IMR-90 (cell line): ENCODE data around the gene APOB. TPM values are rescaled to one million over a fixed set of nuclear protein-coding genes. Genes with fewer than 3 reads are reported as not detected.

Experiments used
- ATAC-seq: fragments of 200-7000 bp; cut with Tn5 transposase; 2 replicates; pipeline ENCODE4 v1.9.1; 2020; ENCODE audit warnings: low read depth, mild to moderate bottlenecking, moderate library complexity
- BruUV-seq: library from RNA; stranded (reverse); fragments of 400-500 nt; replicated peaks from 2 replicates; lab custom pipeline; 2021; lab: Mats Ljungman, UMichigan
- CTCF ChIA-PET: fragments of 300-600 bp; formaldehyde crosslinking; extraction: SDS; loops from one replicate; lab custom pipeline; 2021; ENCODE audit warnings: antibody characterized with exemption; lab: Yijun Ruan, JAX
- POLR2A ChIA-PET: fragments of 300-600 bp; sonication (Branson Sonifier 250); formaldehyde crosslinking; loops from one replicate; lab custom pipeline; 2022; ENCODE audit warnings: antibody characterized with exemption; ENCODE audit not compliant: unreplicated experiment; lab: Charles Lee
- DNase-seq: peaks from one replicate; pipeline ENCODE4 v3.0.0; 2013
- H2AFZ ChIP-seq: replicated peaks from 2 replicates; pipeline ENCODE3; 2013; ENCODE audit warnings: low read length, mild to moderate bottlenecking; ENCODE audit not compliant: poor library complexity
- H2AK5ac ChIP-seq: 2 replicates; pipeline ENCODE4 v1.6.1; 2013; ENCODE audit warnings: low read depth, low read length, inconsistent platforms
- H2AK9ac ChIP-seq: replicated peaks from 2 replicates; pipeline ENCODE3; 2013; ENCODE audit warnings: mild to moderate bottlenecking, low read depth, low read length, moderate library complexity; ENCODE audit not compliant: poor library complexity
- H2BK120ac ChIP-seq: 2 replicates; pipeline ENCODE4 v1.6.1; 2013; ENCODE audit warnings: low read depth, low read length, inconsistent platforms
- H2BK15ac ChIP-seq: 3 replicates; pipeline ENCODE4 v1.6.1; 2013; ENCODE audit warnings: low read depth, low read length, inconsistent platforms
- H2BK20ac ChIP-seq: 2 replicates; pipeline ENCODE4 v1.6.1; 2013; ENCODE audit warnings: low read depth, mild to moderate bottlenecking, inconsistent platforms, low read length, moderate library complexity
- H2BK5ac ChIP-seq: 2 replicates; pipeline ENCODE4 v1.6.1; 2013; ENCODE audit warnings: mild to moderate bottlenecking, low read depth, low read length, inconsistent platforms; ENCODE audit not compliant: poor library complexity, severe bottlenecking
- H3K14ac ChIP-seq: replicated peaks from 2 replicates; pipeline ENCODE4 v1.6.1; 2013; ENCODE audit warnings: low read depth, low read length, inconsistent platforms
- H3K18ac ChIP-seq: 2 replicates; pipeline ENCODE4 v1.6.1; 2013; ENCODE audit warnings: low read depth, low read length, control low read depth
- H3K23ac ChIP-seq: 2 replicates; pipeline ENCODE4 v1.6.1; 2013; ENCODE audit warnings: low read depth, low read length, inconsistent platforms
- H3K27ac ChIP-seq: 2 replicates; pipeline ENCODE4 v1.5.1; 2013; ENCODE audit warnings: mild to moderate bottlenecking, control low read depth, low read length; ENCODE audit not compliant: insufficient read depth
- H3K27me3 ChIP-seq: 2 replicates; pipeline ENCODE4 v1.6.1; 2013; ENCODE audit warnings: low read length; ENCODE audit not compliant: control insufficient read depth, insufficient read depth
- H3K36me3 ChIP-seq: 2 replicates; pipeline ENCODE4 v1.6.1; 2013; ENCODE audit warnings: low read length, mixed read lengths; ENCODE audit not compliant: control insufficient read depth, insufficient read depth
- H3K4ac ChIP-seq: 2 replicates; pipeline ENCODE4 v1.6.1; 2013; ENCODE audit warnings: low read depth, low read length, inconsistent platforms
- H3K4me1 ChIP-seq: 2 replicates; pipeline ENCODE4 v1.6.1; 2013; ENCODE audit warnings: low read length, mixed read lengths; ENCODE audit not compliant: control insufficient read depth, insufficient read depth
- H3K4me2 ChIP-seq: 2 replicates; pipeline ENCODE4 v1.6.1; 2013; ENCODE audit warnings: low read depth, mild to moderate bottlenecking, control low read depth, low read length, moderate library complexity
- H3K4me3 ChIP-seq: 2 replicates; pipeline ENCODE4 v1.5.1; 2013; ENCODE audit warnings: low read depth, mild to moderate bottlenecking, control low read depth, low read length, moderate library complexity; ENCODE audit not compliant: insufficient read depth
- H3K56ac ChIP-seq: 2 replicates; pipeline ENCODE4 v1.6.1; 2013; ENCODE audit warnings: low read length, inconsistent platforms; ENCODE audit not compliant: insufficient read depth; ENCODE audit errors: extremely low read depth
- H3K79me1 ChIP-seq, 2 experiments: 2 replicates each; pipeline ENCODE4 v1.6.1; 2013; ENCODE audit warnings: low read length in 2 of 2, inconsistent platforms in 1 of 2, low read depth in 1 of 2
- H3K9ac ChIP-seq: 2 replicates; pipeline ENCODE4 v1.6.1; 2013; ENCODE audit warnings: low read depth, low read length, control low read depth
- H3K9me1 ChIP-seq: 2 replicates; pipeline ENCODE4 v1.6.1; 2013; ENCODE audit warnings: low read length, inconsistent platforms; ENCODE audit not compliant: insufficient read depth
- H3K9me3 ChIP-seq: 2 replicates; pipeline ENCODE4 v1.6.1; 2013; ENCODE audit warnings: low read length; ENCODE audit not compliant: control insufficient read depth, insufficient read depth
- H4K20me1 ChIP-seq: 2 replicates; pipeline ENCODE4 v1.6.1; 2013; ENCODE audit warnings: low read length, inconsistent platforms; ENCODE audit not compliant: insufficient read depth
- H4K5ac ChIP-seq: 2 replicates; pipeline ENCODE4 v1.6.1; 2013; ENCODE audit warnings: mild to moderate bottlenecking, low read depth, low read length, control low read depth
- H4K8ac ChIP-seq, 2 experiments: 2 replicates each; pipeline ENCODE4 v1.6.1; 2013; ENCODE audit warnings: low read depth in 2 of 2, low read length in 2 of 2, control low read depth in 1 of 2, inconsistent platforms in 1 of 2
- H4K91ac ChIP-seq: 2 replicates; pipeline ENCODE4 v1.6.1; 2013; ENCODE audit warnings: low read depth, low read length, inconsistent platforms; ENCODE audit not compliant: insufficient read depth
- BHLHE40 ChIP-seq: fragments of 150-350 bp; IDR thresholded peaks from 2 replicates; pipeline ENCODE4 v1.6.1; 2016; ENCODE audit warnings: mild to moderate bottlenecking, low read depth, low read length
- CEBPB ChIP-seq: IDR thresholded peaks from 2 replicates; pipeline ENCODE4 v1.6.1; 2012; ENCODE audit warnings: low read depth, low read length, improper control_type of control experiment
- CHD1 ChIP-seq: IDR thresholded peaks from 2 replicates; pipeline ENCODE4 v1.6.1; 2012; ENCODE audit warnings: low read depth, low read length, improper control_type of control experiment
- FOS ChIP-seq: fragments of 150-350 bp; IDR thresholded peaks from 2 replicates; pipeline ENCODE4 v1.6.1; 2016; ENCODE audit warnings: low read depth, low read length
- MAFK ChIP-seq: IDR thresholded peaks from 2 replicates; pipeline ENCODE4 v1.6.1; 2012; ENCODE audit warnings: low read depth, low read length, improper control_type of control experiment
- MAZ ChIP-seq: IDR thresholded peaks from 2 replicates; pipeline ENCODE4 v1.6.1; 2012; ENCODE audit warnings: low read depth, mild to moderate bottlenecking, low read length, improper control_type of control experiment, moderate library complexity, borderline replicate concordance
- MXI1 ChIP-seq: IDR thresholded peaks from 2 replicates; pipeline ENCODE4 v1.6.1; 2012; ENCODE audit warnings: low read depth, mild to moderate bottlenecking, low read length, moderate library complexity, borderline replicate concordance
- NFE2L2 ChIP-seq: fragments of 150-350 bp; IDR thresholded peaks from 2 replicates; pipeline ENCODE4 v1.6.1; 2016; ENCODE audit warnings: low read depth, mild to moderate bottlenecking, low read length
- RCOR1 ChIP-seq: IDR thresholded peaks from 2 replicates; pipeline ENCODE4 v1.6.1; 2012; ENCODE audit warnings: mild to moderate bottlenecking, low read length, improper control_type of control experiment; ENCODE audit not compliant: insufficient replicate concordance
- RFX5 ChIP-seq: IDR thresholded peaks from 2 replicates; pipeline ENCODE4 v1.8.0; 2012; ENCODE audit warnings: low read depth, mild to moderate bottlenecking, low read length, moderate library complexity
- WGBS, 2 experiments: methylation state at CpG; one replicate each; pipeline versions ENCODE4 v1.1.5 to v1.1.7; 2013; ENCODE audit warnings: missing lambda C conversion rate in 2 of 2; ENCODE audit not compliant: insufficient read length in 1 of 2; ENCODE audit errors: extremely low coverage in 2 of 2; 5-methylcytosine and 5-hydroxymethylcytosine counted together
- dilution Hi-C: fragments of 300-500 bp; cut with HindIII; formaldehyde crosslinking; loops from one replicate; pipeline ENCODE4 v1.14.3; 2018; ENCODE audit warnings: low sequenced_read_pairs; ENCODE audit not compliant: unreplicated experiment
- in situ Hi-C: fragments of 300-500 bp; cut with MboI; formaldehyde crosslinking; loops from 3 replicates; pipeline ENCODE4 v1.14.3; 2019; ENCODE audit warnings: low sequenced_read_pairs, inconsistent platforms, mixed read lengths
- intact Hi-C: fragments of 100-400 bp; cut with micrococcal nuclease; formaldehyde crosslinking; loops from 2 replicates; pipeline ENCODE4 v1.10.0; 2022
- polyA plus RNA-seq, 3 experiments: library from polyadenylated mRNA; depleted of rRNA; stranded (reverse); fragments of >200 nt; gene quantifications; 2 replicates each; pipeline ENCODE4 v1.2.3, GENCODE V29; 2012; ENCODE audit warnings: low replicate concordance in 1 of 3
- total RNA-seq: library from RNA; depleted of rRNA; stranded (reverse); fragments of >200 nt; gene quantifications from 2 replicates; pipeline ENCODE4 v1.2.3, GENCODE V29; 2012
- TF ChIP-seq, protein P1 (sequence below): fragments of 150-350 bp; IDR thresholded peaks from 2 replicates; pipeline ENCODE4 v1.6.1; 2016; ENCODE audit warnings: low read depth, mild to moderate bottlenecking, low read length, moderate library complexity, borderline replicate concordance
- TF ChIP-seq, protein P2 (sequence below): fragments of 150-350 bp; IDR thresholded peaks from 2 replicates; pipeline ENCODE4 v1.6.1; 2017; ENCODE audit warnings: mild to moderate bottlenecking, antibody characterized with exemption, low read length, low read depth
- TF ChIP-seq, protein P3 (sequence below): conservative IDR thresholded peaks from 2 replicates; pipeline ENCODE4 v1.5.1; 2012; ENCODE audit warnings: mild to moderate bottlenecking, low read depth, low read length, improper control_type of control experiment

APOB gene
- total and polyA plus RNA-seq, 2 of the 4 experiments (the other 2 are of a cell fraction), result under 0.01 TPM; not detected in 1

DNA sequence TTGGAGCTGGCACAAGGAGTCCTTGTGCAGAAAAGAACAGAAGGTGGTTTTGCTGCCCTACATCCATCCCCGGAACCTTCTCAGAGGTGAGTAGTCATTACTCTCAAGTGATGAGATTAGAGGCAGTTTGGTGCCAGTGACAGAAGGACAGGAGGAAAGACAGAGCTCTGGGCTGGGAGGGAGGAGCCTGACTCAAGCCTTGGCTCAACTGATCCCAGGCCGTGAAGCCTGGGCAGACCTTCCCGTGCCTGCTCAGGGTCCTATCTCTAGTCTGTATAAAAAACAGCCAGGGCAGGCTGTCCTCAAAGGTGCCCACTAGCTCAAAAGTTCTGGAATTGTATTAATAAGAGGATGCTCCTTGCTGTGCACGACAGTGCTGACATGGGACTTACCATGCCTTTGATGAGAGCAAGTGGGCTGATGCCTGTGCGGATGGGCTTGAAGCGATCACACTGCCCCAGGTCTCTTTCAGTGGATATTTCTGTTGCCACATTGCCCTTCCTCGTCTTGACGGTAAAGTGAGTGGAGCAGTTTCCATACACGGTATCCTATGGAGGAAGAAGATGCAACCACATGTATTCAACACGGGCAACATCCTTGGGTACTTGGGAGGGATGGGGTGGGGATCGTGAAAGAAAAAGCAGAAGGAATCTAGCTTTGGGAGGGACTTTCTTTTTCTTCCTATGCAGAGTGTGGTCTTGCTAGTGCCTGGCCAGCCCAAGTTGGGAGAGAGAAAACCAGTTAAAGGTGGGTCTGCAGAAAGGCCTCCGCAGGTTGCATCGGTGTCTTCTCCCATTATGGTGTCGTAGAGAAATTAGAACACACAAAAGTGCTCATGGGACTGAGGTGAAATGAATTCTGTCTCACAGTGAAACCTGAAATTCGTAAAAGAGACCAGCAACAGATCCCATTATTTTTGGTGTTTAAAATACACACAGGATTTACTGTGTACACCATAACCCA, 6.9 kb downstream of the APOB start:
- Histone ChIP-seq H3K4ac (no peak overlapping the region), H2AK5ac (no peak overlapping the region), H3K36me3 (no peaks in the 10 kb centered on the region), H3K18ac (no peak overlapping the region), H3K79me1 (no peaks in the 10 kb centered on the region), H3K27me3 (0 out of 2 replicates have a peak, but pooled peaks cover 2% of the 10 kb centered on the region), H3K9me3 (no peaks in the 10 kb centered on the region), H3K4me2 (no peak overlapping the region), H3K4me3 (no peak overlapping the region), H4K91ac (no peak overlapping the region), H3K9ac (no peak overlapping the region), H2AK9ac (no peak overlapping the region), H2BK20ac (no peak overlapping the region), H3K56ac (no peak overlapping the region), H3K4me1 (no peaks in the 10 kb centered on the region), H3K14ac (no peak overlapping the region), H4K8ac (no peak overlapping the region), H3K27ac (no peak overlapping the region), H2BK5ac (no peak overlapping the region), H3K9me1 (no peaks in the 10 kb centered on the region; the same call in 1 of the 2 replicates), H3K23ac (no peak overlapping the region), H2BK15ac (no peak overlapping the region), H4K5ac (no peak overlapping the region), H4K20me1 (no peaks in the 10 kb centered on the region), H2AFZ (no peak overlapping the region), H2BK120ac (no peak overlapping the region)
- ATAC-seq (no peak), DNase-seq (no peak)
- intact Hi-C loops (no loop called here), dilution Hi-C loops (no loop called here), in situ Hi-C loops (no loop called here)
- ChIA-PET POLR2A (no interaction called here), CTCF (no interaction called here)
- 69% methylated on average over 6 of the region's 15 CpGs; no CpG with 5 or more reads in 1 of the 2 experiments for WGBS, 2 experiments
- no TSS peak for BruUV-seq
- TF ChIP-seq BHLHE40 (no peak), MAFK (no peak), RCOR1 (no peak), MAZ (no peak), FOS (no peak), CHD1 (no peak), RFX5 (no peak), NFE2L2 (no peak), CEBPB (no peak), MXI1 (no peak)
- TF ChIP-seq, protein P1, sequence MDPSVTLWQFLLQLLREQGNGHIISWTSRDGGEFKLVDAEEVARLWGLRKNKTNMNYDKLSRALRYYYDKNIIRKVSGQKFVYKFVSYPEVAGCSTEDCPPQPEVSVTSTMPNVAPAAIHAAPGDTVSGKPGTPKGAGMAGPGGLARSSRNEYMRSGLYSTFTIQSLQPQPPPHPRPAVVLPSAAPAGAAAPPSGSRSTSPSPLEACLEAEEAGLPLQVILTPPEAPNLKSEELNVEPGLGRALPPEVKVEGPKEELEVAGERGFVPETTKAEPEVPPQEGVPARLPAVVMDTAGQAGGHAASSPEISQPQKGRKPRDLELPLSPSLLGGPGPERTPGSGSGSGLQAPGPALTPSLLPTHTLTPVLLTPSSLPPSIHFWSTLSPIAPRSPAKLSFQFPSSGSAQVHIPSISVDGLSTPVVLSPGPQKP, result no peak
- TF ChIP-seq, protein P2, sequence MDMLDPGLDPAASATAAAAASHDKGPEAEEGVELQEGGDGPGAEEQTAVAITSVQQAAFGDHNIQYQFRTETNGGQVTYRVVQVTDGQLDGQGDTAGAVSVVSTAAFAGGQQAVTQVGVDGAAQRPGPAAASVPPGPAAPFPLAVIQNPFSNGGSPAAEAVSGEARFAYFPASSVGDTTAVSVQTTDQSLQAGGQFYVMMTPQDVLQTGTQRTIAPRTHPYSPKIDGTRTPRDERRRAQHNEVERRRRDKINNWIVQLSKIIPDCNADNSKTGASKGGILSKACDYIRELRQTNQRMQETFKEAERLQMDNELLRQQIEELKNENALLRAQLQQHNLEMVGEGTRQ, result no peak
- TF ChIP-seq, protein P3, sequence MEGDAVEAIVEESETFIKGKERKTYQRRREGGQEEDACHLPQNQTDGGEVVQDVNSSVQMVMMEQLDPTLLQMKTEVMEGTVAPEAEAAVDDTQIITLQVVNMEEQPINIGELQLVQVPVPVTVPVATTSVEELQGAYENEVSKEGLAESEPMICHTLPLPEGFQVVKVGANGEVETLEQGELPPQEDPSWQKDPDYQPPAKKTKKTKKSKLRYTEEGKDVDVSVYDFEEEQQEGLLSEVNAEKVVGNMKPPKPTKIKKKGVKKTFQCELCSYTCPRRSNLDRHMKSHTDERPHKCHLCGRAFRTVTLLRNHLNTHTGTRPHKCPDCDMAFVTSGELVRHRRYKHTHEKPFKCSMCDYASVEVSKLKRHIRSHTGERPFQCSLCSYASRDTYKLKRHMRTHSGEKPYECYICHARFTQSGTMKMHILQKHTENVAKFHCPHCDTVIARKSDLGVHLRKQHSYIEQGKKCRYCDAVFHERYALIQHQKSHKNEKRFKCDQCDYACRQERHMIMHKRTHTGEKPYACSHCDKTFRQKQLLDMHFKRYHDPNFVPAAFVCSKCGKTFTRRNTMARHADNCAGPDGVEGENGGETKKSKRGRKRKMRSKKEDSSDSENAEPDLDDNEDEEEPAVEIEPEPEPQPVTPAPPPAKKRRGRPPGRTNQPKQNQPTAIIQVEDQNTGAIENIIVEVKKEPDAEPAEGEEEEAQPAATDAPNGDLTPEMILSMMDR, result no peak
